HG03039 (cell line): Measurements from ENCODE around the gene BCL7B.
"Not testable (repeated sequence)": the region's sequence is repeated elsewhere in the genome, so short reads cannot be mapped to it uniquely, and the experiment has no call there.

Source experiments
- ATAC-seq: cut with Tn5 transposase; IDR thresholded peaks from one replicate; pipeline ENCODE4 v1.9.1; 2021; ENCODE audit warnings: mild to moderate bottlenecking, moderate library complexity; ENCODE audit not compliant: unreplicated experiment

The BCL7B gene

DNA sequence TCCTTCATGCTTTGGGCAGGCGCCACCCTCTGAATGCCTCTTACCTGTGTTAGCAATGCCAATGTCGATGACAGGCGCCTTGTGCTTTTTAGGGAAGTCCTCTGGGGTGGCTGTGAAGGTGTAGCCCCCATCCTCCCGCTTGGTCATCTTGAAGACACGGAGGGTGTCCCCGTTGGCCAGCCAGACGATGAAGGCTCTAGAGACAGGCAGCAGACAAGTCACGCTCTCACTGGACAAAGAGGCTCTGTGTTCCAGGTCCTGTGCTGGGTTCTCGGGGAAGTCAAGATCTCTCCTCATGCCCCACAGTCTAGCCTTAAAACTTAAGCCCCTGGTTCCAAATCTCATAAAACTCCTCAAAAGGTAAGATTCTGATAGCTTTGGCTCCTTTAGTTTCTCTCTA is 15.8 kb upstream of the BCL7B start:
- ATAC-seq = no peak

DNA sequence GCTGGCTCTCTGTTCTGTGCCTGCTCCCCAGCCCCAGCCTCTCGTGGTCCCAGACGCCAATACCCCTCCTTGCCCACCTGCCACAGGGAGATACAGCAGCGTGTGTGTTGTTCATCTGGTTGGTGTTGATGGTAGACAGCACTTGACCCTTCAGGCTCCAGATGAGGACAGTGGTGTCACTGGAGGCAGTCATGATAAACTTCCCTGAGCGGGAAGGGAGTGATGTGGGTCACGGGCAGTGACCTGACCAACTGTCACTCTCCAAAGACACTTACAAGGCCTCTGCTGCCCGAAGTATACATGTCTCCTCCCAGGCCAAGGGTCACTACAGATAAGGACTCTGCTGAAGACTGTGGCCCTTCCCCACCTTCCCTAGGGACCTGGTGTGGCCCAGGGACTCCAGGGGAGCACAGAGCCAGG is 15.3 kb upstream of the BCL7B start:
- ATAC-seq = no peak

DNA sequence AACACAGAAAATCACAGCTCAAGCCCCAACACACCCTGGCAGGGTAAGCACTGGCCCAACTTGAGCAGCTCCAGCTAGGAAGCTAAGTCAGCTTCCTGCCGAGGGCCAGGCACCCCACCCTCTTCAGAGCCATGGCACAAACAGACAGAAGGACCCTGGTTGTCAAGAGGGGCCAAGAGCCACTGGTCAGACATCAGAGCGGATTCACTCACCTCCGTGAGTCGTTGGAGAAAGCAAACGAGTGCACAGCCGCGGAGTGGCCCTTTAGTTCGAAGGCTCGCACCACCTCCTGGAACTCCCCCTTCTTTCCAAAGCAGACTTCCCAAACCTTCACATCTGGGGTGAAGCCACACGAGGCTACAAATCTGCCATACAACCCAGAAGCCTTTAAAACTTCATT is 13.5 kb upstream of the BCL7B start:
- ATAC-seq = no peak

DNA sequence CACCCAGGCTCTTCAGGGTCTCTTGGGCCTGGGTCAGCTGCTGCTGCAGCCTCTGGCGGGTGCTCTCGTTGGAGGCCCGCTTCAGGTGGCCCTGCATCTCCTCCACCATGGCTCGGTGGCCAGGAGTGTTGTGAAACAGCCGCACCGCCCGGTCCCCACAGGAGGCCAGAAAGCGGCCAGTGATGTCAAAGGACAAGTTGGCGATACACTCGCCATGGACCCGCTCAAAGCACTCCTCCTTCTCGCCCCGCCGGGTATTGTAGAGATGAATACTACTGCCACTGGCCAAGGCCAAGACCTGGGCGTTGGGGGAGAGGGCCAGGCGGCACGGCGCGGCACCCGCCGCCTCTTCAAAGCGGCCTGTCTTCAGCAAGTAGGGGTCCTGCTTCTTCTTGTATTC is 13.0 kb upstream of the BCL7B start:
- no peak for ATAC-seq

DNA sequence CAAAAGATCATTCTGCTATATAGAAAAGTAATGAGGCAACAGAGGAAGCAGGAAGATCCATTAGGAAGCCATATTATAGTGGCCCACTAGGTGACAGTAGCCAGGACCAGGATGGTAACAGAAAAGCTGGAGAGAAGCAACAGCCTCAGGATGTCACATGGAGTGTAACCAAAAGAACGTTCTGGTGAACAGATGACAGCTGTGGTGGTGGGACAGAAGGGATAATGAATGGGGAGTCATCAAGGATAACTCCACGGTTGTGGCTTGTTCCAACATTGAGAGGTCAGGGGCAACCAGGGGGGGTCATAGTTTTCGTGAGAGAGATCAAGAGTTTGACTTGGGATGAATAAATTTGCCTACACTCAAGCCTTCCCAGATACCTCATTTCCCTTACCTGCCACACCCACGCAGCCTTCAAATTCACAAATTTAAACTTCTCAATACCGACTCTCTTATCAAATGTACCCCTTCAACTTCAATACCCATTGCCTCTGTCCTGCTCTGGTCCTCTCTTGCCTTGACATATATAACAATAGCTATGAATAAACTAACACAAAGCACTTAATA is 11.6 kb upstream of the BCL7B start:
- no peak for ATAC-seq

DNA sequence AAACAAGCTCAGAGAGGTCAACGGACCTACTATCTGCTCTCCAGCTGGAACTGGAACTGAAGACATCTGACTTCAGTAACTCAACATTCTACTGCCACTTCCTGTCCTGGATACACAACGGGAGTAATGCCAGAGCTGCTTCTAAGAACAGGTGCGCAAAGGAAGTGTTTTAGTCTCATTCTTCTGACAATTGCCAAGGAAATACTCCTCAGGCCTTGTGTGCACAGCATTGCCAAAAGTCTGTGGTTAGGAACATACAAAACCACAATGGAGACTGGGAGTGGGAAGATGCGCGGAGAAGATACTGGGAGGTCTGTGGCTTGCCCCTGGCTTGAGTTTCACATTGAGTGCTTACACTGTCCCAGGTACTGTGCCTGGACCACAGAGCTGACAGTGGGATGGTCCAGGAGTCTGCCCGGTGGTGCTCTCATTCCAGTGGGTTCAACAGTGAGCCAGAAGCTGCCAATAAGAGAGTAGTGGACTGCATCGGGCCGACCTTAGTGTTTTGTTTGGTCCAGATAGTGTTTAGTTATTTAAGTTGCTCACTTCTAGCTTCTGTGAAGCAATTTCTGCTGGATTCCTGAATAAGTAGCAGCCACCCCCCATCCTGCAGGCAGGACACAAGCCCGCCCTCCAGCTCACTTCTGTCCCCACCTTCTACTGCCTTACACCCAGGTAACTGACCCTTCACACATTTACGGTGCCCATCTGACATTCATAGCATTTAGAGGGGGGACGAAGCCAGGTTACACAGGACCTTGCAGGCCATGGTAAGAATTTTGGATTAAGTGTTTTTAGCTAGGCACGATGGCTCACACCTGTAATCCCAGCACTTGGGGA is 10.6 kb upstream of the BCL7B start:
- no peak for ATAC-seq

DNA sequence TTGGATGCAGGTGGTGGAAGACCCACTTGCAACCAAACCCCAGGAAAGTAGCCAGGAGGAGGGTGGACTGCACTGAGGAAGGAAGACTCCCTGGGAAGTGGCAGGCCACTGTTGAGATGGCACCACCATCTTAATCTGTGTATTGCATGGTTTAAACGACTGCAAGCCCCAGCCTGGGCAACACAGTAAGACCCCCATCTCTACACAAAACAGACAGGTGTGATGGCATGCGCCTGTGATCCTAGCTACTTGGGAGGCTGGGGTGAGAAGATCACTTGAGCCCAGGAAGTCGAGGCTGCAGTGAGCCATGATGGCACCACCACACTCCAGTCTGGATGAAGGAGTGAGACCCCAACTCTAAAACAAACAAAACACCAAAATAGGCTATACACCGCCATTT is 9.7 kb upstream of the BCL7B start:
- no peak for ATAC-seq

DNA sequence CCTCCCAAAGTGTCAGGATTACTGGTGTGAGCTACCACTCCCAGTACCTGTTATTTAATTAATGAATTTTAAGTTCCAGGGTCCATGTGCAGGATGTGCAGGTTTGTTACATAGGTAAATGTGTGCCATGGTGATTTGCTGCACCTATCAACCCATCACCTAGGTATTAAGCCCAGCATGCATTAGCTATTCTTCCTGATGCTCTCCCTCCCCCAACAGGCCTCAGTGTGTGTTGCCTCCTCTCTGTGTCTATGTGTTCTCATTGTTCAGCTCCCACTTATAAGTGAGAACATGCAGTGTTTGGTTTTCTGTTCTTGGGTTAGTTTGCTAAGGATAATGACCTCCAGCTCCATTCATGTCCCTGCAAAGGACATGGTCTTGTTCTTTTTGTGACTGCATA is 8.9 kb upstream of the BCL7B start:
- not testable (repeated sequence) for ATAC-seq

DNA sequence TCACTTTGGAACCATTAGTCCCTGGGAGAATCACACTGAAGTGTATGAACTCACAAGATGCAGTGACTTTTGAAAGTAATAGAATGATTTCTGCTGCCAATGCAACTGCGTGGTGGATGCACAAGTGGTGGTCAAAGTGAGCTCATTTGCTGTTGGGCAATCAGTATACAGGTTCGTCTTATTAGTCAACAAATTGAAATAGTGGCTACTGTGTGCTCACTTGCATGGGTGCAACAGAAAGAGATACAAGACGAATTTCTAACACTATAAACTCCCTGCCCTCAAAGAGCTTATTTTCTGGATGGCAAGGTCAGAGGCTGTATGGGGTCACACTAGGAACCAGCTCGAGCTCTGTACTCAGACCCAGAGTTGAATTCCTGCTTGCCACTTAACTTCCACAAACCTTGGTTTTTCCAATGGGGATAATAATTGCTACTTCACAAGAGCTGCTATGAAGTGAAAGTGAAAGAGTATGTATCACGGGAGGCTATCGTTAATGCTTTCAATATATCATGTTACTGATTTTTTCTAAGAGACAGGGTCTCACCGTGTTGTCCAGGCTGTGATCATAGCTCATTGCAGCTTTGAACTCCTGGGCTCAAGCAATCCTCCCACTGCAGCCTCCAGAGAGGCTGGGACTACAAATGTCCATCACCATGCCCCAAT is 8.3 kb upstream of the BCL7B start:
- ATAC-seq = no peak

DNA sequence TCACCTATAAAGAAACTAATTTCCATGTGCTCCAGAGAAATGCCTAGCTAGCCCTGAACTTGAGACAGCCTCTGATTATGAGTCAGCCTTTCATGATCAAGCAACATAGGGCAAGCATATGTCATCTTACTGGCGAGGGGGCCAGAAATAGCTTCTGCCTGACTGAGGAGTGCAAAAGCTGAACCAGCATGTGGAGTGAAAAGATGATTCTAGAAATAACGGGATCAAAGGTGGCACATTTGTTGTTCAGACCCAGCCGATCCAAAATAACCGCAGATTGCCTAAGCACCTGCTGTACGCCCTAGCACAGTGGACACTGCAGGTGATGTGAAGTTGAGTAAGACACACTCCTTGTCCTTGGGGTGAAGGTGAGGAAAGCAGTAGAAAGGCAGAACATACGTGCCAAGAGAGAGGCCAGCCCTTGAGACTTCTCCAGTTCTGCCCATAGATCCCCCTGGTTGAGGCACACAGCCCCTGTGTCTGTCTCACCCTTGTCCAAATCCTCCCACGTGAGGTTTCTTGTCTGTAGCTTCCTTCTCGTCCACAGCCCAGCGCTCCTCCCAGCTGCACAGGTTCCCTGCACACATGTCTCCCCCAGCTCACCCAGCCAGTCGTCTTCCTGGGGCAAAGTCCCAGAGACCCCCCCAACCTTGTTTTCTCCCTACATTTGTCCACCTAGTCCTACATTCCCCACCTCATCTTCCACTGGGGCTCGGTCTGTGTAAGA is 2.8 kb upstream of the BCL7B start:
- no peak for ATAC-seq

DNA sequence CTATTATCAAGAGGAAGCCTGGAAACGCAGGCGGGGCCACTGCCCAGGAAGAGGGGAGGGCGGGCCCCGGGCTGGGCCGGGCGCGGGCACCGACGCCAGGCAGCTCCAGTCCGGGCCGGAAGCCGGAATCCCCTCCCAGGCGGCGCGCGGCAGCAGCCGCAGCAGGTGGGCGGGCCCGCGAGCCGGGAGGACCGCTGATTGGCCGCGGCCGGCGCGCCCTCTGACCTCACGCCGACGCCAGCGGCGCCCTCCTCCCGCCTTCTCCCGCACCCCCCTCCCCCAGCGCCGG is 438 bp downstream of the BCL7B start:
- peak; percentile 84 for ATAC-seq

DNA sequence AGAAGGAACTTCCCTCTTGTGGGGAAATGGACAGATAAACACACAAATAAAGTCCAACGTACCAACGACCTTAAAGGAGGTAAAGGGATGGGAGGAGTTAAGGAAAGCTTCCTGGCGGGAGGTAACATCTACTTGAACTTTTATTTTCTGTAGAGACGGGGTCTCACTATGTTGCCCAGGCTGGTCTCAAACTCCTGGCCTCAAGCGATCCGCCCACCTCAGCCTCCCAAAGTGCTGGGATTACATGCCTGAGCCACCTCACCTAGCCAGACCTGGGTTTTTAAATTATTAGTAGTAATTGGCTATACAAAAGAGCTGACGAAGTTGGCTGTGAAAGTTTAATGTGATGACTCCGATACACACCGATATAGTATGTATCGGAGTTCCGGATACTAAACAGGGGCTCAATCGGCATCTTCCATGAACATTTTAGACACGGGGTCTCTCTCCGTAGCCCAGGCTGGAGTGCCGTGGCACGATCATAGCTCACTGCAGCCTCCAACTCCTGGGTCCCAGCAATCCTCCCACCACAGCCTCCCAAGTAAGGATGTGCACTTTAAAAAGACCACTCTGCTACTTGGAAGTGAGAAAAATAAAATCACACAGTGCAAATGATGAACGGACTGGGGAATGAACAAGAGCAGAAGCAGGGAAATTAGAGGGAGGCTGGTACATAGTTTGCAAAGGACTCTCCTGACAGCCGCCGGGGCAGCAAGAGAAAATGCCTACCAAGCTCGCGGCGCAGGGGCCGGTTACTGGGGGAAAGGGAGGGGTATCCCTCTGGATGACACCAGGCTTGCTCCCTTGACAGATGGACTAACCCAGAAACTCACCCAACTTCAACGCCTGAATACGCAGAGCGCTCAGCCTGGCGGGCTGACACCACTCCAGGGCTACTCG is 1.0 kb downstream of the BCL7B start:
- ATAC-seq = no peak

DNA sequence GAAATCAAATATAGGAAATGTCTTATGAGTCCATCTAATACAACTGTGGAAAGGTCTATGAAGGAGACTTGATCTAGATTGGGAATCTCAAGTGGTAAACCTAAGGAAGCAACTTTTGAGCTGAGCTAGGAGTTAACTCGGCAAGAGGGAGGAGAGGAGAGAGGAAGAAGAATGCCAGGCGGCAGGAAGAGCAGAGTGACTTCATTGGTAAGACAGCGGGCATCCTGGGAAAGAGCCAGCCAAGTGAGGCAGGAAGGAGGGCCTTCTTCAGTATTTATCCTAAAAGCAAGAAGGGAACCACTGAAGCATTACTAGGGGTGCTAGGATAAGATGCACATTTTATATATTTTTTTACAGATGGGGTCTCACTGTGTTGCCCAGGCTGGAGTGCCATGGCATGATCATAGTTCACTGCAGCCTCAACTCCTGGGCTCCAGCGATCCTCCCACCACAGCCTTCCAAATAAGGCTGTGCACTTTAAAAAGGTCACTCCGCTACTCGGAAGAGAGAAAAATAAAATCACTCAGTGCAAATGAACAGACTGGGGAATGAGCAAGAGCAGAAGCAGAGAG is 2.0 kb downstream of the BCL7B start:
- no peak for ATAC-seq

DNA sequence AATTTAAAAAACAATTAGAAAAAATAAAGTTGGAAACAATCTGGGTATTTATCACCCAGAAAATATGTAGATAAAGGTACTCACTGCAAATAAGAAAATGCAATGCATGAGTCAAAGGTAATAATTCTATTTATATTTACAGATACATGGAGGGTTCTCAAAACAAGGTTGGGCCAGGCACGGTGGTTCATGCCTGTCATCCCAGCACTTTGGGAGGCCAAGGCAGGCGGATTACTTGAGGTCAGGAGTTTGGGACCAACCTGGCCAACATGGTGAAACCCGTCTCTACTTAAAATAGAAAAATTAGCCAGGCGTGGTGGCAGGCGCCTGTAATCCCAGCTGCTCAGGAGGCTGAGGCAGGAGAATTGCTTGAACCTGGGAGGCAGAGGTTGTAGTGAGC is 7.4 kb downstream of the BCL7B start:
- ATAC-seq = not testable (repeated sequence)

DNA sequence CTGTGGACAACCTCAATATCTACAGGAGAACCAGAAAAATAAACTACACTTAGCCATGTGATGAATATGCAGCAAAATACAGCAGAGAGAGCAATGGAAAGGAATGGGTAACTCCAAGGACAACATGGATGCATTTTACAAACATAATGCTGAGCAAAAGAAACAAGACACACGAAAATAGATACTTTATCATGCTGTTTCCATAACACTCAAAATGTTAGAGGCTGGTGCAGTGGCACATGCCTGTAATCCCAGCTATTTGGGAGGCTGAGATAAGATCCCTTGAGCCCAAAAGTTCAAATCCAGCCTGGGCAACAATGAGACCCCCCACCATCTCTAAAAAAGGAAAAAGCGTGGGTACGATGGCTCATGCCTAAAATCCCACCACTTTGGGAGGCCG is 8.3 kb downstream of the BCL7B start:
- no peak for ATAC-seq

DNA sequence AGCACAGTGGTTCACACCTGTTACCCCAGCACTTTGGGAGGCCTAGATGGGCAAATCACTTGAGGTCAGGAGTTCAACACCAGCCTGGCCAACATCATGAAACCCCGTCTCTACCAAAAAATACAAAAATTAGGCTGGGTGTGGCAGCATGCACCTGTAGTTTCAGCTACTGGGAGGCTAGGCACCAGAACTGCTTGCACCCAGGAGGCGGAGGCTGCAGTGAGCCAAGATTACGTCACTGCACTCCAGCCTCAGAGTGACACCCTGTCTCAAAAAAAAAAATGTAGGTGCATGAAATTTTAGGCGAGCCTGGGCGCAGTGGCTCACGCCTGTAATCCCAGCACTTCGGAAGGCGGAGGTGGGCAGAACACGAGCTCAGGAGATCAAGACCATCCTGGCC is 9.6 kb downstream of the BCL7B start:
- ATAC-seq = no peak

DNA sequence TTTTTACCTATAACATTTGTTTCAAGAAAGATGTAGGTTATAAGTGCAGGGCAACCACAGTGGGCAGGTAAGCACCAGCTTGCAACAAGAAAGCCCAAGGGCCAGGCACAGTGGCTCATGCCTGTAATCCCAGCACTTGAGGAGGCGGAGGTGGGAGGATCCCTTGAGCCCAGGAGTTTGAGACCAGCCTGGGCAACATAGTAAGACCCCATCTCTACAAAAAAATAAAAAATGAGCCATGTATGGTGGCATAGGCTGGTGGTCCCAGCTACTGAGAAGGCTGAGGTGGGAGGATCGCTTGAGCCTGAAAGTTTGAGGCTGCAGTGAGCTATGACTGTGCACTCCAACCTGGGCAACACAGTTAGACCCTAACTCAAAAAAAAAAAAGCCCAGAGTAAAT is 12.8 kb downstream of the BCL7B start:
- ATAC-seq = no peak

DNA sequence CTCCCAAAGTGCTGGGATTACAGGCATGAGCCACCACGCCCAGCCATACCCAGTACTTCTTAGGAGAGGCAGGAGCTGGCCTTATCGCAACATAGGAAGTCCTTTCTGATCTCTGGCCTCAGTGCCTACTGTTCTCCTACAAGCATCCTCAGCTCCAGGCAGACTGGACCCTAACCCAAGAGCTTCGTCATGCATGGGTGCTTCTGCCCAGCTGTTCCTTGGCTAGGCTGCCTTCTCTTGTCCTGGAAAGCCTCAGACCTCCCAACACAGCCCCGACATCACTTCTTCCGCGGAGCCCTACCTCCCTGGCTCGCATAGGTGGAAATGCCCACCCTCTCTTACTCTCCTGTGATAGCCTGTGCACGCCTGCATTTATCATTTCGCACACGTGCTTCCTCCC is 15.8 kb downstream of the BCL7B start:
- no peak for ATAC-seq

DNA sequence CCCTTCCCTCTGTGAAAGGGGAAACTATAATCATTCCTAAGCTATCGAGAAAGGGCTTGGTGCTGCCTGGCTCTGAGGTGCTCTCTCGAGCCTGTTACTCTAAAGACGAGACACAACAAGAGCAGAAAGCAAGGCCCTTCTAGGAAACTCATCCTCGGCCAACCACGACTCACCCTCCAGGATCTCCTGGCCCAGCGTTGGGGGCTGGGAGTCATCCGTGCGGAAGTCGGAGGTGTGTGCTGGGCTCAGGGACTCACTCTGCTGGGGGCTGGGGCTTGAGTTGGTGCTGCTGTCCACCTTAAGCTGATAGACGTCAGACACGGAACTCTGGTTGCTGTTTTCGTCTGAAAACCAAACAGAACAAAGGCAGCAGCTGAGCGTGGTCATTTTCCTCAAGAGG is 17.8 kb downstream of the BCL7B start:
- ATAC-seq = no peak

DNA sequence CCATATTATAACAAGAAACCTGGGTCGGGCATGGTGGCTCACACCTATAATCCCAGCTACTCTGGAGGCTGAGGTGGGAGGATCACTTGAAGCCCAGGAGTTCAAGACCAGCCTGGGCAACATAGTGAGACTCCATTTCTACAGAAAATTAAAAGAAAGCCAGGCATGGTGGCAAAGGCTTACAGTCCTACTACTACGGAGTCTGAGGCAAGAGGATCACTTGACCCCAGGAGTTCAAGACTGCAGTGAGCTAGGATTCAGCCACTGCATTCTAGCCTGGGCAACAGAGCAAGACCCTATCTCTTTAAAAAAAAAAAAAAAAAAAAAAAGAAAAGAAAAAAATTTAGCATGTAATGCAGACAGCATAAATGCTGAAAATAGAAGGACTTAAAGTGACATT is 19.0 kb downstream of the BCL7B start:
- not testable (repeated sequence) for ATAC-seq
